Right ventricle myocardium superior (tissue), 1 donor: ENCODE data around the gene TTC21A. TPM values are rescaled to one million over a fixed set of nuclear protein-coding genes. Genes with fewer than 3 reads are reported as not detected.

ENCODE experiments used
- ATAC-seq: fragments of 200-7000 bp; cut with Tn5 transposase; one replicate; pipeline ENCODE4 v1.9.1; 2020; ENCODE audit warnings: mild to moderate bottlenecking; ENCODE audit not compliant: poor library complexity
- DNase-seq: peaks from one replicate; pipeline ENCODE4 v3.0.0-alpha.2; 2020
- intact Hi-C: fragments of 100-400 bp; cut with DNase I; formaldehyde crosslinking; loops from one replicate; pipeline ENCODE4 v1.11.2; 2022
- total RNA-seq: library from RNA; stranded (reverse); fragmentation: NEBNext Ultra II Directional; extraction: Animal tissue kit (Norgen Biotek cat#: 25700); gene quantifications from one replicate; pipeline ENCODE4 v1.2.1, GENCODE V29; 2021
- donor health status: DM: no; HTN: yes; CAD: no; lungs with severe emphysema.

TTC21A gene
- total RNA-seq, 1 donor from 2014 or later = 2.0 TPM

GRCh38 chr3:39097716-39098472, 9.6 kb upstream of the TTC21A start:
- DNase-seq = no peak
- ATAC-seq = no peak
- intact Hi-C loops = no loop called here

GRCh38 chr3:39098473-39099000, 8.9 kb upstream of the TTC21A start:
- intact Hi-C loops = no loop called here
- DNase-seq (no peak), ATAC-seq (no peak)

- no peak for ATAC-seq
- intact Hi-C loops = no loop called here
- DNase-seq = no peak
These were observed 8.2 kb upstream of the TTC21A start for GRCh38 chr3:39099242-39099641.

- DNase-seq (no peak), ATAC-seq (no peak)
- intact Hi-C loops = no loop called here
These were observed 7.6 kb upstream of the TTC21A start for GRCh38 chr3:39099738-39100499.

- DNase-seq (no peak), ATAC-seq (no peak)
- intact Hi-C loops = no loop called here
These were observed 7.0 kb upstream of the TTC21A start for GRCh38 chr3:39100500-39100886.

GRCh38 chr3:39101022-39101689, 6.3 kb upstream of the TTC21A start:
- ATAC-seq (peak; percentile 53), DNase-seq (no peak)
- intact Hi-C loops = no loop called here

- no peak for ATAC-seq
- no peak for DNase-seq
- intact Hi-C loops = no loop called here
These were observed 4.8 kb upstream of the TTC21A start for GRCh38 chr3:39102504-39103323.

GRCh38 chr3:39103324-39103693, 4.2 kb upstream of the TTC21A start:
- DNase-seq (no peak), ATAC-seq (no peak)
- intact Hi-C loops = no loop called here

GRCh38 chr3:39103791-39104552, 3.5 kb upstream of the TTC21A start:
- ATAC-seq (no peak), DNase-seq (no peak)
- intact Hi-C loops = no loop called here

GRCh38 chr3:39104961-39105686, 2.4 kb upstream of the TTC21A start:
- intact Hi-C loops = no loop called here
- no peak for ATAC-seq
- no peak for DNase-seq

GRCh38 chr3:39105687-39106063, 1.8 kb upstream of the TTC21A start:
- DNase-seq (no peak), ATAC-seq (no peak)
- intact Hi-C loops = no loop called here

- no peak for DNase-seq
- no peak for ATAC-seq
- intact Hi-C loops = no loop called here
These were observed 1.1 kb upstream of the TTC21A start for GRCh38 chr3:39106281-39106811.

- peak; percentile 75 for ATAC-seq
- intact Hi-C loops = no loop called here
These were observed 561 bp upstream of the TTC21A start for GRCh38 chr3:39106851-39107387.

GRCh38 chr3:39108200-39108710, 775 bp downstream of the TTC21A start:
- intact Hi-C loops = no loop called here
- no peak for DNase-seq
- no peak for ATAC-seq

More at GRCh38 chr3:39106851-39107387, 561 bp upstream of the TTC21A start:
- DNase-seq = peak; percentile 75

- DNase-seq = no peak
- no peak for ATAC-seq
- intact Hi-C loops = no loop called here
These were observed 1.6 kb downstream of the TTC21A start for GRCh38 chr3:39109086-39109485.

- intact Hi-C loops = no loop called here
- DNase-seq = no peak
These were observed 2.7 kb downstream of the TTC21A start for GRCh38 chr3:39110041-39110639.

More at GRCh38 chr3:39110041-39110639, 2.7 kb downstream of the TTC21A start:
- ATAC-seq = no peak
